ENCODE measurements around the gene SKIC2.

DNA sequence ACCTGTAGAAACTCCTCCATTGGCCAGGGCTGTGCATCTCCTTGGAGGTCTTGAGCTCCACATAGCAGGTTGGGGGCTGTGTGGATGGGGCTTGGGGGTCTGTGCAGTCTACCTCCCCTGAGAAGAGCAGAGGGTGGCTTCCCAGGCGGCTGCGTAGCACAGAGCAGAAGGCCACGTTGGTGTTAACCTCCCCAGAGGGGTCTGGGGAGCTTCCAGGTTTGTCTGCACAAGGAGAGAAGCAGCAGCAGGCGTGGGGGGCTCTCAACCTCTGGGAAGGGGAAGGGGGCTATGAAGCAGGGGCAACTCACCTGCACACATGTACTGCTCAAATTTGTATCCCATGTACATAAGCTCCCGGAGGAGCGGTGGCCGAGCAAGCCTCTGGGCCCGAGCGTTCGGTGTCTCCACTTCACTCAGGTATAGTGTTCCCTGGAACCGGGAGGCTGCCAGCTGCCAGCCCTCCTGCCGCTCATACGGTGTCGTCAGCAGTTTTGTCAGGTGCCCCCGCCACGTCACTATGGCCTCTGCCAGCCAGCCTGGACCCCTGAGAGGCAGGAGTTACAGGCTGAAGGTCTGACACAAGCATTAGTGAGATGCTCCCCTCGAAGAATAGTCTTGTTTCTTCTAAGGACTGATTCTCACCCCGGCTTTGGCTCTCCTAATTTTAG lies 11.8 kb downstream of the SKIC2 start:
- TF ChIP-seq EZH2 (IDR thresholded peaks at IDR 0.05; ENCODE audit: low read length, missing control alignments), result no peak
- TF ChIP-seq, protein P1, sequence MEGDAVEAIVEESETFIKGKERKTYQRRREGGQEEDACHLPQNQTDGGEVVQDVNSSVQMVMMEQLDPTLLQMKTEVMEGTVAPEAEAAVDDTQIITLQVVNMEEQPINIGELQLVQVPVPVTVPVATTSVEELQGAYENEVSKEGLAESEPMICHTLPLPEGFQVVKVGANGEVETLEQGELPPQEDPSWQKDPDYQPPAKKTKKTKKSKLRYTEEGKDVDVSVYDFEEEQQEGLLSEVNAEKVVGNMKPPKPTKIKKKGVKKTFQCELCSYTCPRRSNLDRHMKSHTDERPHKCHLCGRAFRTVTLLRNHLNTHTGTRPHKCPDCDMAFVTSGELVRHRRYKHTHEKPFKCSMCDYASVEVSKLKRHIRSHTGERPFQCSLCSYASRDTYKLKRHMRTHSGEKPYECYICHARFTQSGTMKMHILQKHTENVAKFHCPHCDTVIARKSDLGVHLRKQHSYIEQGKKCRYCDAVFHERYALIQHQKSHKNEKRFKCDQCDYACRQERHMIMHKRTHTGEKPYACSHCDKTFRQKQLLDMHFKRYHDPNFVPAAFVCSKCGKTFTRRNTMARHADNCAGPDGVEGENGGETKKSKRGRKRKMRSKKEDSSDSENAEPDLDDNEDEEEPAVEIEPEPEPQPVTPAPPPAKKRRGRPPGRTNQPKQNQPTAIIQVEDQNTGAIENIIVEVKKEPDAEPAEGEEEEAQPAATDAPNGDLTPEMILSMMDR (conservative IDR thresholded peaks at IDR 0.05 in 1 of 2, IDR thresholded peaks at IDR 0.05 in 1 of 2; ENCODE audit: low read depth in 1 of 2, low read length in 2 of 2), result no peak

Measured in fibroblast of lung (primary cell).